Measurements from ENCODE around the gene THADA.

- TF ChIP-seq CTCF (IDR thresholded peaks at IDR 0.05), result no peak
- TF ChIP-seq POLR2A (IDR thresholded peaks at IDR 0.05), result no peak
Measured at GRCh38 chr2:43344868-43345373, 250.9 kb downstream of the THADA start.
